Common myeloid progenitor, CD34-positive (primary cell): ENCODE data around the gene CCRL2.
A peak's percentile ranks its signal among the peaks of the same experiment; 100 is the strongest.
"Not testable (repeated sequence)": the region's sequence is repeated elsewhere in the genome, so short reads cannot be mapped to it uniquely, and the experiment has no call there.

ENCODE experiments used
- CTCF ChIA-PET: fragments of 350-600 bp; sonication (Branson Sonifier 250); formaldehyde crosslinking; loops from one replicate; lab custom pipeline; 2021; ENCODE audit warnings: antibody characterized with exemption; lab: Charles Lee
- POLR2A ChIA-PET: fragments of 350-600 bp; sonication (Branson Sonifier 250); formaldehyde crosslinking; loops from one replicate; lab custom pipeline; 2021; ENCODE audit warnings: antibody characterized with exemption; lab: Charles Lee
- DNase-seq, 3 donors: peaks; one replicate each; pipeline versions ENCODE4 v3.0.0 to v3.0.0-alpha.2; 2013
- H3K27ac ChIP-seq, 2 experiments: 1 replicate in 1 of 2; 2 replicates in 1 of 2; pipeline ENCODE4 v1.7.0; 2013; ENCODE audit warnings: inconsistent platforms in 2 of 2, low read length in 2 of 2, mild to moderate bottlenecking in 2 of 2, low read depth in 1 of 2, moderate library complexity in 1 of 2; ENCODE audit not compliant: severe bottlenecking in 2 of 2, insufficient read depth in 1 of 2, poor library complexity in 1 of 2
- H3K27me3 ChIP-seq, 5 experiments: replicated peaks in 2 of 5; 1 replicate in 3 of 5; 2 replicates in 2 of 5; pipeline versions ENCODE4 v1.6.1 to v1.7.0; 2013; ENCODE audit warnings: low read length in 4 of 5, mild to moderate bottlenecking in 2 of 5, moderate library complexity in 2 of 5, inconsistent platforms in 1 of 5; ENCODE audit not compliant: insufficient read depth in 5 of 5, control insufficient read depth in 4 of 5
- H3K36me3 ChIP-seq, 4 experiments: 1 replicate in 2 of 4; 2 replicates in 2 of 4; pipeline versions ENCODE4 v1.6.1 to v1.7.0; 2013; ENCODE audit warnings: low read length in 3 of 4, control low read depth in 1 of 4, mild to moderate bottlenecking in 1 of 4; ENCODE audit not compliant: control insufficient read depth in 4 of 4, insufficient read depth in 4 of 4
- H3K4me1 ChIP-seq, 4 experiments: 1 replicate in 3 of 4; 2 replicates in 1 of 4; pipeline versions ENCODE4 v1.6.1 to v1.7.1; 2013; ENCODE audit warnings: low read length in 3 of 4, mild to moderate bottlenecking in 3 of 4, control low read depth in 1 of 4, inconsistent platforms in 1 of 4, moderate library complexity in 1 of 4; ENCODE audit not compliant: control insufficient read depth in 4 of 4, insufficient read depth in 4 of 4; ENCODE audit errors: control extremely low read depth in 1 of 4
- H3K4me3 ChIP-seq, 7 experiments: 1 replicate in 4 of 7; 2 replicates in 3 of 7; pipeline versions ENCODE4 v1.5.1 to v1.7.0; 2013; ENCODE audit warnings: mild to moderate bottlenecking in 7 of 7, low read length in 6 of 7, moderate library complexity in 6 of 7, inconsistent platforms in 2 of 7, low read depth in 2 of 7, control low read depth in 1 of 7; ENCODE audit not compliant: insufficient read depth in 4 of 7, control insufficient read depth in 1 of 7; ENCODE audit errors: extremely low read depth in 1 of 7
- H3K9me3 ChIP-seq, 5 experiments: 1 replicate in 4 of 5; 2 replicates in 1 of 5; pipeline versions ENCODE4 v1.6.1 to v1.7.1; 2013; ENCODE audit warnings: low read length in 4 of 5, mild to moderate bottlenecking in 2 of 5, inconsistent platforms in 1 of 5, low read depth in 1 of 5, moderate library complexity in 1 of 5; ENCODE audit not compliant: control insufficient read depth in 4 of 5, insufficient read depth in 2 of 5; ENCODE audit errors: control extremely low read depth in 1 of 5
- WGBS: methylation state at CpG from one replicate; pipeline ENCODE4 v1.1.5; 2013; ENCODE audit not compliant: insufficient coverage; 5-methylcytosine and 5-hydroxymethylcytosine counted together

CCRL2 gene

GRCh38 chr3:46401579-46401978 is 5.5 kb upstream of the CCRL2 start:
- Histone ChIP-seq H3K4me3 (no peak overlapping the region), H3K27me3 (no peaks in the 10 kb centered on the region), H3K9me3 (no peaks in the 10 kb centered on the region), H3K27ac (no peak overlapping the region), H3K36me3 (no peaks in the 10 kb centered on the region), H3K4me1 (peaks cover 0 to 38% (median 10%) of the 10 kb centered on the region in 4 experiments)
- DNase-seq, result no peak
- ChIA-PET POLR2A (no interaction called here), CTCF (no interaction called here)
- 100% methylated on average over 1 of the region's 2 CpGs for WGBS

GRCh38 chr3:46402902-46403301 is 4.2 kb upstream of the CCRL2 start:
- H3K9me3 ChIP-seq, H3K27me3 ChIP-seq, H3K27ac ChIP-seq, H3K4me3 ChIP-seq, POLR2A ChIA-PET, DNase-seq, H3K36me3 ChIP-seq: not testable (repeated sequence)
- CTCF ChIA-PET, result interaction anchor here (0.9 to 1.5 kb wide), 3 partner anchors 13 to 26 kb away, joined by 3 read pairs; no protein-coding TSS in a partner anchor
- peaks cover 3 to 47% (median 21%) of the 10 kb centered on the region in 4 experiments for H3K4me1 ChIP-seq
- WGBS, result no CpG with 5 or more reads among the region's 4 CpGs

- no peak for DNase-seq
- 69% methylated on average over 6 of the region's 11 CpGs for WGBS
- POLR2A ChIA-PET, result no interaction called here
Observed at GRCh38 chr3:46405301-46406019, 1.6 kb upstream of the CCRL2 start.

GRCh38 chr3:46406443-46406787 is 644 bp upstream of the CCRL2 start:
- POLR2A ChIA-PET, result interaction anchor here (0.8 kb wide), 1 partner anchor 20 kb away, joined by 3 read pairs; no protein-coding TSS in a partner anchor
- Histone ChIP-seq H3K4me1 (peaks cover 15 to 56% (median 36%) of the 10 kb centered on the region in 4 experiments), H3K27ac (peak overlapping the region; percentile 47 to 81), H3K27me3 (no peaks in the 10 kb centered on the region), H3K9me3 (no peaks in the 10 kb centered on the region), H3K36me3 (no peaks in the 10 kb centered on the region), H3K4me3 (peak overlapping the region in 1 of 7 experiments; percentile 65)
- 95% methylated on average over 3 of the region's 4 CpGs for WGBS
- CTCF ChIA-PET, result interaction anchor here (0.7 to 2.0 kb wide), 8 partner anchors 10 to 323 kb away, joined by 3 to 8 read pairs (median 4); partner anchors contain the start of gene CCR5
- peak in 2 of 3 donors; percentile 47 to 56 for DNase-seq

More at GRCh38 chr3:46405301-46406019, 1.6 kb upstream of the CCRL2 start:
- Histone ChIP-seq H3K4me3 (no peak overlapping the region), H3K4me1 (peaks cover 15 to 56% (median 36%) of the 10 kb centered on the region in 4 experiments), H3K36me3 (no peaks in the 10 kb centered on the region), H3K9me3 (no peaks in the 10 kb centered on the region), H3K27ac (no peak overlapping the region), H3K27me3 (no peaks in the 10 kb centered on the region)
- CTCF ChIA-PET, result interaction anchor here (1.0 kb wide), 1 partner anchor 35 kb away, joined by 3 read pairs; the partner anchor contains the start of gene CCR5

GRCh38 chr3:46407970-46408369 is 911 bp downstream of the CCRL2 start:
- Histone ChIP-seq H3K4me1 (peaks cover 17 to 65% (median 43%) of the 10 kb centered on the region in 4 experiments), H3K27me3 (no peaks in the 10 kb centered on the region), H3K4me3 (peak overlapping the region in 5 of 7 experiments; percentile 42 to 74 (median 65)), H3K9me3 (no peaks in the 10 kb centered on the region), H3K36me3 (no peaks in the 10 kb centered on the region), H3K27ac (peak overlapping the region; percentile 56 to 81)
- 92% methylated on average over 7 of the region's 7 CpGs for WGBS
- ChIA-PET CTCF (interaction anchor here (0.7 to 2.0 kb wide), 12 partner anchors 10 to 325 kb away, joined by 3 to 8 read pairs (median 4); no protein-coding TSS in a partner anchor), POLR2A (no interaction called here)
- DNase-seq, result no peak

GRCh38 chr3:46408853-46409252 is 1.8 kb downstream of the CCRL2 start:
- ChIA-PET CTCF (interaction anchor here (1.5 to 1.8 kb wide), 3 partner anchors 26 to 79 kb away, joined by 3 to 5 read pairs (median 4); no protein-coding TSS in a partner anchor), POLR2A (interaction anchor here (0.6 kb wide), 1 partner anchor 26 kb away, joined by 3 read pairs; no protein-coding TSS in a partner anchor)
- Histone ChIP-seq H3K9me3 (no peaks in the 10 kb centered on the region), H3K27me3 (no peaks in the 10 kb centered on the region), H3K4me3 (no peak overlapping the region), H3K27ac (no peak overlapping the region), H3K36me3 (no peaks in the 10 kb centered on the region), H3K4me1 (peaks cover 18 to 74% (median 50%) of the 10 kb centered on the region in 4 experiments)
- DNase-seq, result no peak
- WGBS, result 100% methylated on average over 5 of the region's 7 CpGs
